Omental fat pad (tissue), 4 donors: ENCODE data around the gene PELO. TPM values are rescaled to one million over a fixed set of nuclear protein-coding genes. Genes with fewer than 3 reads are reported as not detected.

Experiments
- ATAC-seq: fragments of 150-250 bp; one replicate; pipeline ENCODE4 v1.9.1; 2016; ENCODE audit warnings: mild to moderate bottlenecking, moderate library complexity; ENCODE audit not compliant: low FRiP score
- DNase-seq: peaks from one replicate; pipeline ENCODE4 v3.0.0-alpha.2; 2019; ENCODE audit warnings: low spot score
- total RNA-seq, 4 donors: library from RNA; depleted of rRNA; stranded (reverse); fragments of >200 nt; gene quantifications; one replicate each; pipeline ENCODE4 v1.1.0, GENCODE V29; 2016
- TF ChIP-seq, protein P1 (sequence below), 3 donors: fragments of 450-650 bp; IDR thresholded peaks; one replicate each; pipeline ENCODE4 v1.5.1; 2016 to 2017; ENCODE audit warnings: antibody characterized with exemption in 3 of 3, mild to moderate bottlenecking in 3 of 3, moderate library complexity in 2 of 3

The PELO gene
- total RNA-seq, 4 donors from 2014 or later = 11.9 to 33.2 (median 30.7) TPM

DNA sequence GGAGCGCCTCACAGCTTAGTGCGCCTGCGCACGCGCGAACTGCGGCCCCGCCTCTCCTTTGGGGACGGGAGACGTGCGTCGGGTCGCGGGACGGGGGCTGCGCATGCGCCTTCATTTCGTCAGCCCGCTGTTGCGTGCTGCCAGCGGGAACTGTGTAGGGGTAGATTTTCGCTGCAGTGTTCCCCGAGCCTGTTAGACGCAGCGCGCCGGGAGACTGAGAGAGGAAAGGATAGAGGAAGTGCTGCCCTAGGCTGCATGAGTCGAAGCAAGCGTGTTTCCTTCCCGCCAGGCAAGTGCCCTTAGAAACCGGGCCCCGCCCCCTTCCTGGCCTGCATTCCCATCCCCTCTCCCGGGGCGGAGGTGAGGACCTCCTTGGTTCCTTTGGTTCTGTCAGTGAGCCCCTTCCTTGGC is 12.3 kb downstream of the PELO start:
- DNase-seq = peak; percentile 76
- TF ChIP-seq, protein P1, sequence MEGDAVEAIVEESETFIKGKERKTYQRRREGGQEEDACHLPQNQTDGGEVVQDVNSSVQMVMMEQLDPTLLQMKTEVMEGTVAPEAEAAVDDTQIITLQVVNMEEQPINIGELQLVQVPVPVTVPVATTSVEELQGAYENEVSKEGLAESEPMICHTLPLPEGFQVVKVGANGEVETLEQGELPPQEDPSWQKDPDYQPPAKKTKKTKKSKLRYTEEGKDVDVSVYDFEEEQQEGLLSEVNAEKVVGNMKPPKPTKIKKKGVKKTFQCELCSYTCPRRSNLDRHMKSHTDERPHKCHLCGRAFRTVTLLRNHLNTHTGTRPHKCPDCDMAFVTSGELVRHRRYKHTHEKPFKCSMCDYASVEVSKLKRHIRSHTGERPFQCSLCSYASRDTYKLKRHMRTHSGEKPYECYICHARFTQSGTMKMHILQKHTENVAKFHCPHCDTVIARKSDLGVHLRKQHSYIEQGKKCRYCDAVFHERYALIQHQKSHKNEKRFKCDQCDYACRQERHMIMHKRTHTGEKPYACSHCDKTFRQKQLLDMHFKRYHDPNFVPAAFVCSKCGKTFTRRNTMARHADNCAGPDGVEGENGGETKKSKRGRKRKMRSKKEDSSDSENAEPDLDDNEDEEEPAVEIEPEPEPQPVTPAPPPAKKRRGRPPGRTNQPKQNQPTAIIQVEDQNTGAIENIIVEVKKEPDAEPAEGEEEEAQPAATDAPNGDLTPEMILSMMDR (IDR thresholded peaks at IDR 0.05) = no peak
- ATAC-seq = peak; percentile 89

DNA sequence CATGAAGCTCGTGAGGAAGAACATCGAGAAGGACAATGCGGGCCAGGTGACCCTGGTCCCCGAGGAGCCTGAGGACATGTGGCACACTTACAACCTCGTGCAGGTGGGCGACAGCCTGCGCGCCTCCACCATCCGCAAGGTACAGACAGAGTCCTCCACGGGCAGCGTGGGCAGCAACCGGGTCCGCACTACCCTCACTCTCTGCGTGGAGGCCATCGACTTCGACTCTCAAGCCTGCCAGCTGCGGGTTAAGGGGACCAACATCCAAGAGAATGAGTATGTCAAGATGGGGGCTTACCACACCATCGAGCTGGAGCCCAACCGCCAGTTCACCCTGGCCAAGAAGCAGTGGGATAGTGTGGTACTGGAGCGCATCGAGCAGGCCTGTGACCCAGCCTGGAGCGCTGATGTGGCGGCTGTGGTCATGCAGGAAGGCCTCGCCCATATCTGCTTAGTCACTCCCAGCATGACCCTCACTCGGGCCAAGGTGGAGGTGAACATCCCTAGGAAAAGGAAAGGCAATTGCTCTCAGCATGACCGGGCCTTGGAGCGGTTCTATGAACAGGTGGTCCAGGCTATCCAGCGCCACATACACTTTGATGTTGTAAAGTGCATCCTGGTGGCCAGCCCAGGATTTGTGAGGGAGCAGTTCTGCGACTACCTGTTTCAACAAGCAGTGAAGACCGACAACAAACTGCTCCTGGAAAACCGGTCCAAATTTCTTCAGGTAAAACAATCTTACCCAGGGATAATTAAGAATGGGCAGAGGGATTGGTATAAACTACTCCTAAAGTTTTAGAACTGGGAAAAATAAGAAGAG is 12.9 kb downstream of the PELO start:
- DNase-seq = peak; percentile 52
- TF ChIP-seq, protein P1 (IDR thresholded peaks at IDR 0.05) = no peak
- peak; percentile 93 for ATAC-seq

DNA sequence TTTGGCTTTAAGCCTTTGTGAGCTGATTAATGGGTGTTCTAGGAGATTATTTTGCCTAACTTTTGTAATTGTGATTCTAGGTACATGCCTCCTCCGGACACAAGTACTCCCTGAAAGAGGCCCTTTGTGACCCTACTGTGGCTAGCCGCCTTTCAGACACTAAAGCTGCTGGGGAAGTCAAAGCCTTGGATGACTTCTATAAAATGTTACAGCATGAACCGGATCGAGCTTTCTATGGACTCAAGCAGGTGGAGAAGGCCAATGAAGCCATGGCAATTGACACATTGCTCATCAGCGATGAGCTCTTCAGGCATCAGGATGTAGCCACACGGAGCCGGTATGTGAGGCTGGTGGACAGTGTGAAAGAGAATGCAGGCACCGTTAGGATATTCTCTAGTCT is 13.6 kb downstream of the PELO start:
- DNase-seq (no peak), ATAC-seq (no peak)
- TF ChIP-seq, protein P1 (IDR thresholded peaks at IDR 0.05) = no peak

DNA sequence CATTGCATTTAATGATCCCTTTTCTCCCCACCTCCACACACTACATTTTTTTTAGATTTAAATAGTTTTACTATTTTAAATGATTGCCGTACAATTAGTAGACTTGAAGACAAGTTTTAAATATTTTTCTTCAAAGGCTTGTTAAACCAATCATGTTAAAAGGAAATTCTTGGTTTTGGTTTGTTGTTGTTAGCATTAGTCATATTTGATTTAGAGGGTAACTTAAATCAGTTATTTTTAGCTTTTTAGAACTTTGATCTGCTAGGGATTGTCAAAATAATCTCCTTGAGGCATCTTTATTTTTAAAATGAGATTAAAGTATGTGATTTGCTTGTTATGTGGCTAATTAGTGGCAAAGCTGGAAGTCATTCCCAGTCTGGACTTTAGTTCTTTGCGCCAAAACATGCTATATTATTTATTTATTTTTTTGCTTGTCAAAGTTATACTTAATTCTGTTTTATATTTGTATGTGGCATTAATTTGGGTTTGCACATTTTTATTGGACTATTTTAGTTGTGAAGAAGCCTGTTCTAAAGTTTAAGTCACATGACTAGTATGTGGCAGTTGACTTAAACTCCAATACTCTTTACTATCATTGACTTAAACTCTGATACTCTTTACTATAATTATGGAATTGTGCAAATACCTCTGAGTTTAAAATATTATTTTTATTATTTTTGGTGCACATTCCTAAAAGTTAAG is 14.7 kb downstream of the PELO start:
- ATAC-seq (no peak), DNase-seq (no peak)
- TF ChIP-seq, protein P1 (IDR thresholded peaks at IDR 0.05) = no peak

DNA sequence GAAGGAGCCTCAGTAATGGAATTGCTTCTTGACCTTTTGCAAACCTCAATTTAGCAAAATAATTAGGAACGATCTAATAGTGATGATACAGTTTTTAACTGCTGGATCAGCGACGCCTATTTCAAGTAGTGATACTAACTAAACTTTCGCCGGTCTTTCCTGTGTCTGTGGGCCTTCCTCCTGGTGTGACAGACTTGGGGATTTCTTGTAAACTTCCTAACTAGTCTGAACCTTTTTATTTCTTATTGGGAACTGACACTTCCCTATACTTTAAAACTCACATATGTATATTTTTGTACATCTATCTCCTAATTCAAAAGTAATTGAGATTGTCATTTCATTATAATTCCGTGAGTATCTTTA is 15.2 kb downstream of the PELO start:
- DNase-seq (no peak), ATAC-seq (no peak)
- TF ChIP-seq, protein P1 (IDR thresholded peaks at IDR 0.05) = no peak

DNA sequence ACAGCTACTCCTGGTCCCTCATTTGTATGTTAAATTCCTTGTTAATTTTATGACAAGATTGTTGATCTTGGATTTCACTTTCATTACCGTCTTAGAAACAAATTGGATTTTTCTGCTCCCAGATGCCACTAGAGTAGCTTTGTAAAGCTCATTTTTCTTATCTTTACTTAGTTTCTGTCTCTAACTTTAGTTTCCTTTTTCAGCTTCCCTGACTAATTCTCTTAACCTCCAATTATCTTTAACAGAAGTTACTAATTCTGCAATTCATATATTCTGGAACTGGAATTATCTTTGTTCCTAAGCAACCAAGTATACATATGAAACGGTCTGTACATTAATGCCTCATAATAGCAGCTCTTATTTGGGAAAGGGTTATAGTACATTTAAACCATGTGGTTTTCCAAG is 16.7 kb downstream of the PELO start:
- no peak for ATAC-seq
- TF ChIP-seq, protein P1 (IDR thresholded peaks at IDR 0.05) = no peak
- DNase-seq = no peak
